22Rv1 (cell line): ENCODE measurements around the gene TBCK.

Experiments used
- CTCF ChIP-seq: fragments of 450-650 bp; IDR thresholded peaks from 2 replicates; pipeline ENCODE4 v1.5.1; 2017; ENCODE audit warnings: mild to moderate bottlenecking
- ZFX ChIP-seq: fragments of 450-650 bp; IDR thresholded peaks from 2 replicates; pipeline ENCODE4 v1.6.1; 2017; ENCODE audit warnings: antibody characterized with exemption, borderline replicate concordance

GRCh38 chr4:106231931-106232330 lies 84.1 kb downstream of the TBCK start:
- no peak for TF ChIP-seq ZFX
- TF ChIP-seq CTCF = no peak
